Fibroblast of skin of back (primary cell): ENCODE data around the gene ENOSF1.
A peak's percentile ranks its signal among the peaks of the same experiment; 100 is the strongest.
"Not testable (repeated sequence)": the region's sequence is repeated elsewhere in the genome, so short reads cannot be mapped to it uniquely, and the experiment has no call there.

Experiments used
- DNase-seq: peaks from one replicate; pipeline ENCODE4 v3.0.0-alpha.2; 2013

ENOSF1 gene

GRCh38 chr18:706405-706804, 6.0 kb downstream of the ENOSF1 start:
- DNase-seq: no peak

GRCh38 chr18:703213-703967, 9.0 kb downstream of the ENOSF1 start:
- peak; percentile 64 for DNase-seq

GRCh38 chr18:697800-698199, 14.6 kb downstream of the ENOSF1 start:
- no peak for DNase-seq

- DNase-seq: no peak
Measured at GRCh38 chr18:697012-697411, 15.4 kb downstream of the ENOSF1 start.

GRCh38 chr18:693466-694187, 18.8 kb downstream of the ENOSF1 start:
- no peak for DNase-seq

GRCh38 chr18:692824-693223, 19.6 kb downstream of the ENOSF1 start:
- no peak for DNase-seq

GRCh38 chr18:688323-688722, 24.1 kb downstream of the ENOSF1 start:
- DNase-seq: no peak

- peak; percentile 9 for DNase-seq
Measured at GRCh38 chr18:686339-687111, 25.9 kb downstream of the ENOSF1 start.

- no peak for DNase-seq
Measured at GRCh38 chr18:685438-685837, 27.0 kb downstream of the ENOSF1 start.

GRCh38 chr18:683531-683930, 28.9 kb downstream of the ENOSF1 start:
- DNase-seq: no peak

GRCh38 chr18:682833-683232, 29.6 kb downstream of the ENOSF1 start:
- DNase-seq: no peak

GRCh38 chr18:682416-682815, 30.0 kb downstream of the ENOSF1 start:
- DNase-seq: not testable (repeated sequence)

- no peak for DNase-seq
Measured at GRCh38 chr18:681985-682384, 30.4 kb downstream of the ENOSF1 start.

GRCh38 chr18:680392-680791, 32.0 kb downstream of the ENOSF1 start:
- DNase-seq: no peak

- DNase-seq: no peak
Measured at GRCh38 chr18:679516-679915, 32.9 kb downstream of the ENOSF1 start.

- DNase-seq: no peak
Measured at GRCh38 chr18:678482-679182, 33.8 kb downstream of the ENOSF1 start.

GRCh38 chr18:677951-678381, 34.5 kb downstream of the ENOSF1 start:
- DNase-seq: no peak

- no peak for DNase-seq
Measured at GRCh38 chr18:677145-677544, 35.3 kb downstream of the ENOSF1 start.

- DNase-seq: no peak
Measured at GRCh38 chr18:676736-677135, 35.7 kb downstream of the ENOSF1 start.

GRCh38 chr18:676069-676468, 36.4 kb downstream of the ENOSF1 start:
- DNase-seq: no peak

- DNase-seq: no peak
Measured at GRCh38 chr18:675307-675706, 37.1 kb downstream of the ENOSF1 start.

- no peak for DNase-seq
Measured at GRCh38 chr18:673769-674168, 38.7 kb downstream of the ENOSF1 start.

- no peak for DNase-seq
Measured at GRCh38 chr18:673317-673716, 39.1 kb downstream of the ENOSF1 start.
